Loucy (cell line): ENCODE results near the gene KCNIP3.

Experiments
- H2AFZ ChIP-seq: fragments of 200-600 bp; sonication (generic); 2 replicates; pipeline ENCODE4 v1.6.0; 2016; ENCODE audit warnings: antibody characterized with exemption, mild to moderate bottlenecking, low read length, moderate library complexity
- H3F3A ChIP-seq: fragments of 200-600 bp; 2 replicates; pipeline ENCODE4 v1.6.0; 2016; ENCODE audit warnings: antibody characterized with exemption, low read depth, mild to moderate bottlenecking
- H3K27me3 ChIP-seq: fragments of 200-600 bp; sonication (generic); 2 replicates; pipeline ENCODE4 v1.6.1; 2014; ENCODE audit warnings: low read length, mild to moderate bottlenecking; ENCODE audit not compliant: insufficient read depth, poor library complexity, severe bottlenecking
- H3K36me3 ChIP-seq: fragments of 200-600 bp; sonication (generic); 2 replicates; pipeline ENCODE4 v1.6.1; 2016; ENCODE audit warnings: low read length; ENCODE audit not compliant: insufficient read depth
- H3K4me1 ChIP-seq: fragments of 200-600 bp; sonication (generic); 2 replicates; pipeline ENCODE4 v1.5.1; 2014; ENCODE audit warnings: low read length, mild to moderate bottlenecking; ENCODE audit not compliant: insufficient read depth, poor library complexity, severe bottlenecking
- H3K4me2 ChIP-seq: fragments of 200-600 bp; sonication (generic); 2 replicates; pipeline ENCODE4 v1.6.0; 2014; ENCODE audit warnings: antibody characterized with exemption, low read length, low read depth, mild to moderate bottlenecking; ENCODE audit not compliant: poor library complexity, severe bottlenecking
- H3K4me3 ChIP-seq: fragments of 200-600 bp; sonication (generic); 2 replicates; pipeline ENCODE4 v1.5.1; 2014; ENCODE audit warnings: low read length, mild to moderate bottlenecking, mixed read lengths; ENCODE audit not compliant: poor library complexity, severe bottlenecking
- H3K79me2 ChIP-seq: fragments of 200-600 bp; sonication (generic); 2 replicates; pipeline ENCODE4 v1.6.1; 2014; ENCODE audit warnings: low read length; ENCODE audit not compliant: insufficient read depth
- H3K9ac ChIP-seq: fragments of 200-600 bp; sonication (generic); 2 replicates; pipeline ENCODE4 v1.6.0; 2014; ENCODE audit warnings: mild to moderate bottlenecking, low read depth, low read length, moderate library complexity; ENCODE audit not compliant: poor library complexity, severe bottlenecking
- H3K9me2 ChIP-seq: fragments of 200-600 bp; sonication (generic); replicated peaks from 2 replicates; pipeline ENCODE4 v1.6.1; 2016; ENCODE audit warnings: low read depth, low read length, mixed read lengths
- H3K9me3 ChIP-seq: fragments of 200-600 bp; sonication (generic); 2 replicates; pipeline ENCODE4 v1.6.1; 2014; ENCODE audit warnings: mild to moderate bottlenecking, antibody characterized with exemption, low read length, low read depth; ENCODE audit not compliant: insufficient read depth
- H4K20me1 ChIP-seq: fragments of 200-600 bp; sonication (generic); 2 replicates; pipeline ENCODE4 v1.6.0; 2014; ENCODE audit warnings: antibody characterized with exemption, low read length, mild to moderate bottlenecking; ENCODE audit not compliant: insufficient read depth, poor library complexity, severe bottlenecking
- EZH2phosphoT487 ChIP-seq: fragments of 200-600 bp; IDR thresholded peaks from 2 replicates; pipeline ENCODE4 v1.6.1; 2018; ENCODE audit warnings: antibody characterized with exemption, mild to moderate bottlenecking, moderate library complexity, borderline replicate concordance
- TF ChIP-seq, protein P1 (sequence below): fragments of 200-600 bp; sonication (generic); conservative IDR thresholded peaks from 2 replicates; pipeline ENCODE4 v1.5.1; 2014; ENCODE audit warnings: mild to moderate bottlenecking, antibody characterized with exemption, low read length

Gene KCNIP3

DNA sequence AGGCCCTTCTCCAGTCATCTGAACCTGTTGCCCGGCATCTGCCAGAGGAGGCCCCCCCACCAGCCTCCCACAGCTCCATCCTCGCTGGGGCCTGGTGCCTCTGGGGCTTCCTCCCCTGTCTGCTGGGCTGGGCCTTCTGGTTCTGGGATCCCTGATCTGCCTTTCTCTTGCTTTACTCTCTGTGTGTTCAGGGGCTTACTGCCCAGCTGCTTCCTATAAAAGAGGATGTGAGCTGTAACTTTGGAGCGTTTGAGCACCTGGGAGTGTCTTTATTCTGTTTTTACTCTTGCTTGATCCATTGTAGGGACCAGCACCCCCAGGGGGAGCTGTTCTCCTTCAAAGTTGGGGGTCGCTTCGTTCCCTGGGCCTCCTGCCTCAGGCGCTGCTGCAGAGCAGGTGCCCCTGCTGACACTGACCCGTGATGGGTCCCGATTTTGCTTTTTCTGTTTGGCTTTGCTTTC lies 82.3 kb downstream of the KCNIP3 start:
- Histone ChIP-seq H3K4me2 (no peak overlapping the region), H4K20me1 (no peaks in the 10 kb centered on the region)

GRCh38 chr2:95380280-95380679 lies 83.1 kb downstream of the KCNIP3 start:
- Histone ChIP-seq H3K4me3 (no peak overlapping the region), H4K20me1 (no peaks in the 10 kb centered on the region), H2AFZ (no peak overlapping the region), H3K9ac (no peak overlapping the region), H3K9me3 (no peaks in the 10 kb centered on the region), H3K36me3 (no peaks in the 10 kb centered on the region), H3K79me2 (no peaks in the 10 kb centered on the region), H3K9me2 (no peaks in the 10 kb centered on the region), H3F3A (no peaks in the 10 kb centered on the region), H3K4me1 (no peaks in the 10 kb centered on the region), H3K27me3 (no peaks in the 10 kb centered on the region), H3K4me2 (no peak overlapping the region)
- TF ChIP-seq, protein P1, sequence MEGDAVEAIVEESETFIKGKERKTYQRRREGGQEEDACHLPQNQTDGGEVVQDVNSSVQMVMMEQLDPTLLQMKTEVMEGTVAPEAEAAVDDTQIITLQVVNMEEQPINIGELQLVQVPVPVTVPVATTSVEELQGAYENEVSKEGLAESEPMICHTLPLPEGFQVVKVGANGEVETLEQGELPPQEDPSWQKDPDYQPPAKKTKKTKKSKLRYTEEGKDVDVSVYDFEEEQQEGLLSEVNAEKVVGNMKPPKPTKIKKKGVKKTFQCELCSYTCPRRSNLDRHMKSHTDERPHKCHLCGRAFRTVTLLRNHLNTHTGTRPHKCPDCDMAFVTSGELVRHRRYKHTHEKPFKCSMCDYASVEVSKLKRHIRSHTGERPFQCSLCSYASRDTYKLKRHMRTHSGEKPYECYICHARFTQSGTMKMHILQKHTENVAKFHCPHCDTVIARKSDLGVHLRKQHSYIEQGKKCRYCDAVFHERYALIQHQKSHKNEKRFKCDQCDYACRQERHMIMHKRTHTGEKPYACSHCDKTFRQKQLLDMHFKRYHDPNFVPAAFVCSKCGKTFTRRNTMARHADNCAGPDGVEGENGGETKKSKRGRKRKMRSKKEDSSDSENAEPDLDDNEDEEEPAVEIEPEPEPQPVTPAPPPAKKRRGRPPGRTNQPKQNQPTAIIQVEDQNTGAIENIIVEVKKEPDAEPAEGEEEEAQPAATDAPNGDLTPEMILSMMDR, result no peak
- TF ChIP-seq EZH2phosphoT487, result no peak

More for the DNA sequence above, 82.3 kb downstream of the KCNIP3 start:
- H3F3A ChIP-seq, result no peaks in the 10 kb centered on the region
- no peaks in the 10 kb centered on the region for H3K27me3 ChIP-seq
- H3K9me3 ChIP-seq, result no peaks in the 10 kb centered on the region
- no peak overlapping the region for H3K4me3 ChIP-seq
- TF ChIP-seq, protein P1, result peak; percentile 32
- no peak for TF ChIP-seq EZH2phosphoT487
- no peaks in the 10 kb centered on the region for H3K9me2 ChIP-seq
- H3K36me3 ChIP-seq, result no peaks in the 10 kb centered on the region
- no peaks in the 10 kb centered on the region for H3K4me1 ChIP-seq
- no peak overlapping the region for H3K9ac ChIP-seq
- H2AFZ ChIP-seq, result no peak overlapping the region
- no peaks in the 10 kb centered on the region for H3K79me2 ChIP-seq

GRCh38 chr2:95380731-95381130 lies 83.6 kb downstream of the KCNIP3 start:
- no peaks in the 10 kb centered on the region for H3K9me2 ChIP-seq
- H3F3A ChIP-seq, result no peaks in the 10 kb centered on the region
- no peak for TF ChIP-seq EZH2phosphoT487
- TF ChIP-seq, protein P1, result no peak
- H3K4me3 ChIP-seq, result no peak overlapping the region
- H3K9ac ChIP-seq, result no peak overlapping the region
- H3K79me2 ChIP-seq, result no peaks in the 10 kb centered on the region
- no peaks in the 10 kb centered on the region for H3K27me3 ChIP-seq
- H4K20me1 ChIP-seq, result no peaks in the 10 kb centered on the region
- H2AFZ ChIP-seq, result no peak overlapping the region
- H3K4me2 ChIP-seq, result no peak overlapping the region
- H3K4me1 ChIP-seq, result no peaks in the 10 kb centered on the region
- H3K9me3 ChIP-seq, result no peaks in the 10 kb centered on the region
- H3K36me3 ChIP-seq, result no peaks in the 10 kb centered on the region
